CD4-positive, alpha-beta T cell treated with Interleukin-15 for 1 hour (primary cell): ENCODE results near the gene ZNF516.

Source experiments
- DNase-seq: peaks from one replicate; pipeline ENCODE4 v3.0.0-alpha.2; 2020

The ZNF516 gene

GRCh38 chr18:76358774-76359173, 136.3 kb downstream of the ZNF516 start:
- DNase-seq, result no peak

GRCh38 chr18:76357585-76358260, 137.3 kb downstream of the ZNF516 start:
- DNase-seq, result no peak

DNA sequence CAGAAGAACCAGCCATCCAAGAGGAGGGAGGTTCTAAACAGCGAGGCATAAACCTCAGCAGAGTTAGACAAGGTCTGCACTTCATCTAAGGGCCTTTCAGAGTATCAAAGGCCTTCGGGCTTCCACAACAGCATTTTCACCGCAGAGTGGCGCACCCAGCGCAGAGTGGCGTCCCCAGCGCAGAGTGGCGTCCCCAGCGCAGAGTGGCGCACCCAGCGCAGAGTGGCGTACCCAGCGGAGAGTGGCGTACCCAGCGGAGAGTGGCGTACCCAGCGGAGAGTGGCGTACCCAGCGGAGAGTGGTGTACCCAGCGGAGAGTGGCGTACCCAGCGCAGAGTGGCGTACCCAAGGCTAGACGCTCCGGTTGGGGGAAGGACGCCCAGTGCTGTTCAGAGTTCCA, 137.9 kb downstream of the ZNF516 start:
- DNase-seq, result no peak

DNA sequence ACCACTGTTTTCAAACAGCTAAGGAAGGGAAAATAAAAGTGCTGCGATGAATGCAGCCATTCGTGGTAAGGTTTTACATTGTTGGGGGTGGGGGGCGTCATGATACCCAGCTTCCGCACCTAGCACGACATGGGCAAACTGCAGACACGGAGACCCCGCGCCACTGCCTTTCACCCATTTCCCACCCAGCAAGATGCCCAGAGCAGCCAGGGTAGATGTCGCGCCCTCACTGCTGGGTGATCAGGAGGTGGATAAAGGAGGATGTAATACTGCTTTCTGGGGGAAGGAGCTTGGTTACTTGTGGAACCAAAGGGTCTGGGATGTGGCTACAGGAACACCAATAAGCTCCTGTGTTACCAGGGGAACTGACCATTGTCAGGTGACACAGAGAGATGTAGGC, 138.4 kb downstream of the ZNF516 start:
- no peak for DNase-seq

DNA sequence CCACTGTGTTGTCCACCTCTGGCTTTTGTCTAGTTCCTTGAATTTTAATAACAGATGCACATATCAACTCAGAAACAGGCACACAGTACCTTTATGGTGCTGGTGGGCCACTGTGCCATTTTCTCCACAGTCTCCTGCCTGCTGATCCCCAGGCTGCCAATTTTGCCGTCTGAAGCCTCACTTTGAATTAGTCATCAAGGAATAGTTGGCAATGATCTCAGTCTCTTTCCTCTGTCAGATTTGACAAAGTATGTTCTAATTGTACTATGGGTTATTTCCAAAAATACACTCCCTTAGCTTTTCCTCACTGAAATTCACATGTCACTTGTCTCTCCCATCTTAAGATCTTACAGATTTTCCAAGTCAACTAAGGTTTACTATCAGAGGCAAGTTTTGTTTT, 140.7 kb downstream of the ZNF516 start:
- DNase-seq, result no peak

DNA sequence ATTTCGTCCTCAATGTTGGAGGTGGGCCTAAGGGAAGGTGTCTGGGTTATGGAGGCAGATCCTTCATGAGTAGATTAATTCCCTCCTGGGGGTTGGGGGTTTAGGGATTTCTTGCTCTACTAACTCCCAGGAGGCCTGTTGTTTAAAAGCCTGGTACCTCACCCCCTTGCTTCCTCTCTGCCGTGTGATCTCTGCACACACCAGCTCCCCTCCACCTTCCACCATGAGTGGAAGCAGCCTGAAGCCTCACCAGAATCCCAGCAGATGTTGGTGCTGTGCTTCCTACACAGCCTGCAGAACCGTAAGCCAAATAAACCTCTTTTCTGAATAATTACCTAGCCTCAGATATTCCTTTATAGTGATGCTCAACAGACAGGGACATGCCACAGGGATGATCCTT, 141.5 kb downstream of the ZNF516 start:
- no peak for DNase-seq

- no peak for DNase-seq
These were observed 142.0 kb downstream of the ZNF516 start for GRCh38 chr18:76353046-76353445.

- no peak for DNase-seq
These were observed 143.0 kb downstream of the ZNF516 start for GRCh38 chr18:76351961-76352581.

DNA sequence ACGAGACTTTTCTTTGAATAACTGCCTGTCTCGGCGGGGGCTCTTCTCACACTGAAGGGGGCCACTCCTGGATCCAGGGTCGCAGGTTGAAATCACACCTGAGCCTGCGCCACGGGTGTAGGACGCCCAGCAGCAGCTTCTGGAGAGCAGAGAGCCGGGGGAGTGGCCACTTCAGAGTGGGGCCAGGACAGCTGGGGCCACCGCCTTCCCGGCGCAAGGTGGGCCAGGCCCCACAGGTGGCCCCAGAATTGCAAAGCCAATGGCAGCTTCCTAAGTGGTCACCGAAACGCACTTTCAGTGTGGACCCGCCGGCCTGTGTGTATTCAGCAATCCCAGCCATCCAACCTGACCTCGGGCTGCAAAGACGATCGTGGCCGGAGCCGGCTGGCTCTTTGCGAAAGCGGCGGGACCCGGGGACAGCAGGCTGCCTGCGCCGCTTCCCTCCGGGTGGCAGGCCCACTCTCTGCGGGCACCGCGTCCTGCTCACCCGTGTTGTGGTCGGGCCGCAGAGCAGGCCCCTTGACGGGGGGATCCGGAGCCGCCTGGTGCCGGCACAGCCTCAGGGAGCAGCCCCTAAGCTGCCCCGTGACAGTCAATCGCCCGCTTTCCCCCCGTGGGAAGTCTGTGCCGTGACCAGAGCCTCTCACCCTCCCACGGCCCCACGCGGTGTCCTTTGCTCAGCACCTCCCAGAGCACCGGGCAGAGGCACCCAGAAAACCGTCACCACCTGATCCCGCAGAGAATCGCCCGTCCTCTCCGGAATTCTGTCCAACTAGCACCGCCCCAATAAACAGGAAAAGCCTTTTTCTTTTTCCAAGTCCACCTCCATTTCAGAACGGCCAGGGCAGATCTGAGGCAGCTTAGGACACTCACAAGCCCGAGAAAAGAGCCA, 144.7 kb downstream of the ZNF516 start:
- DNase-seq, result no peak

GRCh38 chr18:76349067-76349715, 145.9 kb downstream of the ZNF516 start:
- peak; percentile 44 for DNase-seq

GRCh38 chr18:76348267-76349066, 146.6 kb downstream of the ZNF516 start:
- DNase-seq, result no peak

- no peak for DNase-seq
These were observed 147.7 kb downstream of the ZNF516 start for GRCh38 chr18:76347341-76347740.

DNA sequence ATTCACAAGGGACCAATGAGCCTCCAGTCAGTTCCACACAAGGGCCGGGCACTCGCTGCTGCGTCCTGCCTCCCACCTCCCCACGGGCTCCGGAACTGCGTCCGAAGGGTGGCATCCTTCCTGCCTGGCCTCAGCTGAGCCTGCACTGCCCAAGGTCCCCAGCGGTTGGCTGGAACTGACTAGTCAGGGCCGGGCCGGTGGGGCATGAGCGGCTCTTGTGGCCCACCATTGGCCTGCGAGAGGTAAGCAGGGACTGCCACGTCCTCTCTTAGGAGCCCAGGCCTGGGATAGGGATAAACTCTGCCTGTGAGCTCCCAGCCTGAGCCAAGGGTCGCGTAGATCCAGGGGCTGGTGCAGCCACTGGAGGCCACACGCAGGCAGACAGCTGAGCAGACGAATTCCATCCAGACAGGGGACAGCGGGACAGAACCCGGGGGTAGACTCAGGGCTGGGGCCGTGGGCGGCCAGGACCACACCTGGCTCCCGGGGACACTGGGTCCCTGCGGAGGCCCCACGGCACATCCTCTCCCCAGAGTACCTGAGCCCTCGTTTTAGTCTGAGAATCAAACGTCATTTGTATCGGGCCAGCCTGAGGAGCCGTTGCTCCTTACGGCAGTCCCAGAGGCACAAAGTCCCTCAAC, 148.4 kb downstream of the ZNF516 start:
- DNase-seq, result no peak

GRCh38 chr18:76345901-76346300, 149.1 kb downstream of the ZNF516 start:
- no peak for DNase-seq

DNA sequence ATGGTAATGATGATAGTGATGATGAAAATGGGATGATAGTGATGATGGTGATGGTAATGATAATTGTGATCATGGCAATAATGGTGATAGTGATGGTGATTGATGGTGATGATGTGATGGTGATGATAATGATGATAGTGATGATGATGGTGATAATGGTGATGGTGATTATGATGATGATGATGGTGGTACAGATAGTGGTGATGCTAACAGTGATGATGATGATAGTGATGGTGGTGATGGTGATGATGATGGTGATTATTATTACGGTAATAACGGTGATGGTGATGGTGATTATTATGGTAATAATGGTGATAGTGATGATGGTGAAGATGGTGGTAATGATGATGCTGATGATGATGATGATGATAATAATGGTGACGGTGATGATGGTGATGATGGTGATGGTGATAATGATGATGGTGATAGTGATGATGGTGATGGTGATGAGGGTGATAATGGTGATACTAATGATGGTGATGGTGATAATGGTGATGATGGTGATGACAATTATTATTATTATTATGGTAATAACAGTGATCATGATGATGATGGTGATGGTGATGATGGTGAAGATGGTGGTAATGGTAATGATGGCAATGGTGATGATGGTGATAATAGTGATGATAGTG, 151.0 kb downstream of the ZNF516 start:
- no peak for DNase-seq

DNA sequence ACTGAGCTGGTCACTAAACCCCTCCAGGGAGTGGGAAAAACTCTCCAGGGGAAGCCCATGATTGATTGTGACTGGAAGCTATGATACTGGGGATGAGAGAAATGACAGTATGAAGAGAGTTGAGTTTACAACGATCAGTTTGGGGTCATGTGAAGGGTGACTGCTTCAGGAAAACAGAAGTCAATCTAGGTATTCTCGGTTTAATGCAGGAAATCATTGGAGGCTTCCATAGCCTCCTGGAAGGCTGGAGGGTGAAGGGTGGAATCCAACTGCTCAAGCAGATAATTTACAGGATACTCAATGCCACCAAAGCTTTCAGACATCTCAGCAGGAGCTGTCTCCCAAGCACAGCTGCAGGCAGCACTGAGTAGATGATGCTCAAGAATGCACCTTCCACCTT, 154.6 kb downstream of the ZNF516 start:
- no peak for DNase-seq

GRCh38 chr18:76339246-76339620, 155.8 kb downstream of the ZNF516 start:
- no peak for DNase-seq

DNA sequence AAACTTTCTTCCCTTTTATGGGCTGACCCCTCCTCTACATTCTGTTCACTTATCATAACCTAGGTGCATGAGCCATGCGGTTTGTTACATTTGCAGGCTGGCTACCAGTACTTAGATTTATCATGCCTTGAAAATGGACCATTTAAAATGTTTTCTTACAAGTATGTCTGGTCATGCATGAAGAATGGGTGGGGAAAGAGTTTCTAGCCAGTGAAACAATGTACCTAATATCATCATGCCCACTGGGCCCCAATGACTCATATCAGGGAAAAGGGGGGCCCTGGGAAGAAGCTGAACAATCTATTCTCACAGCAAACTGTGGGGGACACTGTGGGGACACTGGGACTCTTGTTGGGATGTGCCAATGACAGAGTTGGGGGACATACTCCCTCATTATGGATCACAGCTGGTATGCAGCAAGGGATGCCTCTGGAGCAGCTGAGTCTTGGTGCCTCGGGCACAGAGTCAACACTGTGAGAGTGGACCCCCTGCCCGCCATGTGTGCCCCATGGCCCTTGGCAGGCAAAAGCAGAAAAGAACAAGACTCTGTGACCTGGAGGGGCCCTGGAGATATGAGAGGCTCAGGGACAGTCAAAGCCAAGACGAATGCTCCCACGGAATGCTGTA, 156.3 kb downstream of the ZNF516 start:
- no peak for DNase-seq

DNA sequence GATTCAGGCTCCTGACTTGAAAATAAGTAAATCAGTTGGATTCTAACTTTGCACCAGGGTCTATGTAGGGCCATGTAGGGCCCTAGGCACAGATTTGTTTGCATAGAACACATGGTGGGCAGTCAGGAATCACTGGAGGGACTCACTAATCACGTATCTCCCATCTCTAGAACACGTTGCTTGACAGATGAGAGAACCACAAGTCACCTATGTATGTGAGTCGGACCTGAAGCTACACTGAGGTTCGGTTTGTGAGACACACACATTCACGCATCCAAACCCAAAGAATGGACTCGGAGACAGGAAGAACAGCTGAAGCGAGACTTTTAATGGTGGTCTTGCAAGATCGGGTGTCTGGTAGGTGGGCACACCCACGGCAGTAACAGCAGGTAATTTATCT, 157.0 kb downstream of the ZNF516 start:
- no peak for DNase-seq

DNA sequence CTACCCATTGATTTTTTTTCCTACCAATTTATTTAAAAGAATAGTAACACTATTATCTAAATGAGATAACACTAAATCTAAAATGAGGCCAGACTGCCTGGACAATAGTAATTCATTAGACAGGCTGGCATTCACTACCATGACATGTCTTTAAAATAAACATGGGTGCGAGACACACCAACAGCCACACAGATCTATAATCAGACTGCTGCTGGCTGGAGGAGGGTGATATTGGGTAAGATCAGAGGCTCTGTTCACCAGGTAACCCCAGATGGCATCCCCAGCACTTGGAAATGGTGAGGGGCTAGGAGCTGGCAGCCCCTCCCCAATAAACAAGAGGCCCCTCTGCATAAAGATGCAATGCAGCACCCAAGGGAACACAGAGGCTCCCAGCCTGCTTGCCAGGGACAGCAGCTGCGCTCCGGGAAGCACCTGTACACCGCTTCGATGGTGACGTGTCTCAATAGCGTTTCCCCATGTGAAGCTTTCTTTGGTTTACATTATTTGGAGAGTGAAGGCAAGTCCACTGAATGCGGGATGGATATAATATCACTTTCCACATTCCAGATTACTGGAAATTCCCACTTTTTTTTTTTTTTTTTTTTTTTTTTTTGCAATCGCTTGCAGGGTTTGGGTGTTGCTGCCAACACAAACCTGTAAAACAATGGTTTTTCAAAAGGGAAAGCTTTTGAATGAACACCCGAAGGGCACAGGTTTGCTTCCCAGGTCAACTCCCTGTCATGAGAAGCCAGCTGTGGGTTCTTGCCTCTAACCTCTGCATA, 159.0 kb downstream of the ZNF516 start:
- no peak for DNase-seq
